Hypothalamus (tissue), 51 donors: ENCODE results near the gene SSH3.

Experiments
- DNase-seq, 51 donors: peaks; one replicate each; lab custom pipeline; 2025; lab: John Stamatoyannopoulos, UW

The SSH3 gene

GRCh38 chr11:67356387-67356863, 53.1 kb downstream of the SSH3 start:
- no peak for DNase-seq

GRCh38 chr11:67356864-67357561, 53.7 kb downstream of the SSH3 start:
- DNase-seq: peak in 26 of 51 donors; percentile 14 to 71 (median 44)

GRCh38 chr11:67357831-67358670, 54.7 kb downstream of the SSH3 start:
- DNase-seq: no peak
